ENCODE results near the gene QRSL1.
"Not testable (repeated sequence)": the region's sequence is repeated elsewhere in the genome, so short reads cannot be mapped to it uniquely, and the experiment has no call there.

Gene QRSL1, protein sequence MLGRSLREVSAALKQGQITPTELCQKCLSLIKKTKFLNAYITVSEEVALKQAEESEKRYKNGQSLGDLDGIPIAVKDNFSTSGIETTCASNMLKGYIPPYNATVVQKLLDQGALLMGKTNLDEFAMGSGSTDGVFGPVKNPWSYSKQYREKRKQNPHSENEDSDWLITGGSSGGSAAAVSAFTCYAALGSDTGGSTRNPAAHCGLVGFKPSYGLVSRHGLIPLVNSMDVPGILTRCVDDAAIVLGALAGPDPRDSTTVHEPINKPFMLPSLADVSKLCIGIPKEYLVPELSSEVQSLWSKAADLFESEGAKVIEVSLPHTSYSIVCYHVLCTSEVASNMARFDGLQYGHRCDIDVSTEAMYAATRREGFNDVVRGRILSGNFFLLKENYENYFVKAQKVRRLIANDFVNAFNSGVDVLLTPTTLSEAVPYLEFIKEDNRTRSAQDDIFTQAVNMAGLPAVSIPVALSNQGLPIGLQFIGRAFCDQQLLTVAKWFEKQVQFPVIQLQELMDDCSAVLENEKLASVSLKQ

DNA sequence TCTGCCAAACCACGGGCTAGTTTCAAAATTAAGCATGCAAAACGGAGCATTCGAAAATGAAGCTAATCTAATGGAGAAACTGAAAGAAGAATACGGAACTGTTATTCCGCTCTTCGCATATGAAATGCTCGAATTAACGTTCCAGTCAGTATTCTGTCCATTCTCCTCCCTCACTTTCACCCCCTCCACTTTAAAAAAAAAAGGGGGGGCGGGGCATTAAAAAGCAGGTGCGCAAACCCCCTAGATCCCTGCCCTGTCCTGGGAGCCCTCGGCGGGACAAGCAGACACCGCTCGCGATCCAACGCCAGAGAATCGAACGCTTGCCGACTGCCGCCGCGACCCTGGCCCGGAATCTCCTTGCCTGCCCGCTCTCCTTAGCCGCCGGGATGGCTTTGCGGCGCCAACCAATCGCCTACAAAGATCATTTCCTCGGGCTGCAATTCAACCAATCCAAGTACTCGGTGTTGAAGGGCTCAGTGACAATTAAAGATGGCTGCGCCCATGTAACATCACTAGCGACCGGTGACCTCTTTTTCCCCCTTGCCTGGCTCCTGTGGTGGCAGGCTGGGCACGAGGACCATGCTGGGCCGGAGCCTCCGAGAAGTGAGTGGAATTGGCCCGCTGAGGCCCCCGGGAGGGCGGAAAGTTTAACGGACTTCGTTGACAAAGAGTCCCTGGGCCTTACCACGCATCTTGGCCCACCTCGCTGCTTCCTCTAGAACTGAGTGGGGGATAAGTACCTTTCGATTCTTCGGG lies at the start of gene QRSL1, which contains the start of gene RTN4IP1:
Gene QRSL1, plus strand, starts transcription at position 476 of the 756 bp plus-strand sequence. Its CDS starts 104 bp downstream, at position 580.
Gene RTN4IP1, minus strand, starts transcription at position 396 of the 756 bp plus-strand sequence. CDS start 477 bp downstream, outside the sequence.
- peak; percentile 84 for DNase-seq

GRCh38 chr6:106581468-106581867 lies 47.9 kb upstream of the QRSL1 start:
- no peak for DNase-seq

- no peak for DNase-seq
Observed at GRCh38 chr6:106586815-106587415, 42.5 kb upstream of the QRSL1 start.

GRCh38 chr6:106588937-106589336 lies 40.4 kb upstream of the QRSL1 start:
- not testable (repeated sequence) for DNase-seq

- no peak for DNase-seq
Observed at GRCh38 chr6:106591111-106591825, 38.1 kb upstream of the QRSL1 start.

GRCh38 chr6:106599440-106599839 lies 29.9 kb upstream of the QRSL1 start:
- DNase-seq, result no peak

- no peak for DNase-seq
Observed at GRCh38 chr6:106600329-106600728, 29.0 kb upstream of the QRSL1 start.

GRCh38 chr6:106608080-106608668 lies 21.2 kb upstream of the QRSL1 start:
- DNase-seq, result peak; percentile 35

GRCh38 chr6:106609699-106610098 lies 19.7 kb upstream of the QRSL1 start:
- DNase-seq, result no peak

- no peak for DNase-seq
Observed at GRCh38 chr6:106611030-106611429, 18.3 kb upstream of the QRSL1 start.

GRCh38 chr6:106612671-106613416 lies 16.5 kb upstream of the QRSL1 start:
- no peak for DNase-seq

DNA sequence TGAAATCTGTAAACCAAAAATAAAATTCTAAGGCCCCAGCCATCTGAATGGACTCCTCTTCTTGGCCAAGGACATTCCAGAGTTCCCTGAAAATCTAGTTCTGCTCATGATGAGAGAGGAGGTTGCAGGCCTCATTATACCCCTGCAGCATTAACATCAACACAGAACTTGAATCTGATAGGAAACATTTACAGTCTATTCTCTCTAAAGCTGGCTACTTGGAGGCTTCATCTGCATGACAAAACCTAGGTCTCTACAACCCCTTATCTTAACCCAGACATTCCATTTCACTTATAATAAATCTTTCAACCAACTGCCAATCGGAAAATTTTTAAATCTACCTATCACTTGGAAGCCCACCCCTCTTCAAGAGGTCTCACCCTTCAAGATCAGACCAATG lies 15.8 kb upstream of the QRSL1 start:
- DNase-seq, result no peak

DNA sequence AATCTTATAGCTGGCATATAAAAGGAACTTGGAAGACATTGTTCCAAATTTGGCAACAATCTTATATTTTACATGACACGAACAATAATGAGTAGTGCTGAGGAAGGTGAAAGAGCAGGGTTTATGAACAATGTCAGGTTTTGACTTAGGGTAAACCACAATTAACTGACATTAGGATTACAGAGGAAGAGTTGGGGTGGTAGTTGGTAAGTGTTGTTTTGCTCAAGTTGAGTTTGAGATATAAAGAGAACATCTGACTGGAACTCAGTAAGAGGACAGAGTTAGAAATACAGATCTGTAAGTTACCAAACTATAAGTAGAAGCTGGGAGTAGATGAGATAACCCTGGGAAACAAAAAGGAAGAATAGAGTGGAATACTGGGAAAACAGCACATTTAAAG lies 15.2 kb upstream of the QRSL1 start:
- DNase-seq, result no peak

DNA sequence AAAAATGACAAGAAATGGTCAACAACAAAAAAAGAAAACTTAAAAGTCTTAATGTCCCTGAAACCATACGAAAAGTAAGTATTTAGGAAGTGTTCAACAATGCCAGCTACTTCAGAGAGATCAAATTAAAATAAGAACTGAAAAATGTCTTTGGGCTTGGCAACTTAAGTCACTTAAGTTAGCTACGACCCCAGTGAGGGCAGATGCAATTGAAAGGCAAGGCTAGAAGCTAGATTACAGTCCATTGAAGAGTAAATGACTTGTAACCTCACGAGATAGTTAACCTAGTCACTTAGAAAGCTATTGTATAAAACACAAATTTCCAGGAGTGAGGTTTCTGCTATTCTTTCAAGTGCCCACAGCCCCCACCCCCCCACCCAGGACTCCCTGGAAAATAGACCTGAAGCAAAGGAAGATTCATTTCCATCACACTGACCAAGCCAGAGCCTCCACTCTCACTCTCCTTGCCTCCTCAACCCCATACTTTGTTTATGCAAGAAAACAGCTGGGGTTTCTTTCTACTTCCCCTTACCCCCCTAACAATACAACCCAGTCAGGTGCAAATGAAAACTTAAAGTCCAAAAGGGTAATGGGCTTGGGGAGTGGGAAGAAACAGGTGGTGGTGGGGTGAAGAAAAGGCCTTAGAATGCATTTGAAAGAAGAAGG lies 14.7 kb upstream of the QRSL1 start:
- DNase-seq, result no peak

- DNase-seq, result peak; percentile 44
Observed at GRCh38 chr6:106617302-106617701, 12.1 kb upstream of the QRSL1 start.

GRCh38 chr6:106617857-106618256 lies 11.5 kb upstream of the QRSL1 start:
- no peak for DNase-seq

GRCh38 chr6:106618324-106618723 lies 11.1 kb upstream of the QRSL1 start:
- DNase-seq, result no peak

GRCh38 chr6:106619223-106619622 lies 10.2 kb upstream of the QRSL1 start:
- no peak for DNase-seq

DNA sequence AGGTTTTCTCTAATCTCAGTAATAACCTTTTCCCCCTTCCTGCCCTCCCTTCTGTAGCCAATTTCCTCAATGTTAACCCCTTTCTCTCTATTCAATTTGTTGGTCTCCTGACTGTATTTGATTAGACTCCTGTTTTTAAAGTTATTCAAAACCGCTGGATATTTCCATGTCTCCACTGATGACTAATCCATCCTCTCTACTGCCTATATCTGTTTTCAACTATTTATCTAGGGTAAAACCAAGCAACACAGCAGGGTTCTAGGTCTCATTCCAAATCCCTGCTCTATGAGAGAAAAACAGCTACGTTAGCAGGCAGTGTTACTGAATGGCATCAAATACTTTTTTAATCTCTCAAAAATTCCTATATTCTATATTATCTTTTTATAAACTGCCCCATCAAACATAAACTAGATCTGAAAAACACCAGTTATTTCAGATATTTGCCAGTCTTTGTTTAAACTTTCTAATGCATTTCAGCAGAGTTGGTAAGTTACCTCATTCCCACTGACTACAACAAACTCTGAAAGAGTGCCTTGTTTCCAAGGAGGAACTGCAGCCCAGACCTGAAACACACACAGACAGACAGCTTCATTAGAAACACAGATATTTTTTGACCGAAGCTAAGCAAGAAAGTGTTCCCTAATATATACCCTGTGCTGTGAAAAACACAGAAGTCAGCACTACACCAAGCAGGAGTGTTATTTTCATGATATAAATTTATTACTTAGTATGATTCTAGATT lies 8.3 kb upstream of the QRSL1 start:
- DNase-seq, result no peak

GRCh38 chr6:106622412-106622811 lies 7.0 kb upstream of the QRSL1 start:
- DNase-seq, result no peak

All from GF-D8 (cell line).